GM10248 (cell line): ENCODE data around the gene GCHFR.

Source experiments
- CTCF ChIA-PET: fragments of 300-600 bp; sonication (Branson Sonifier 250); formaldehyde crosslinking; extraction: SDS; loops from one replicate; lab custom pipeline; 2021; ENCODE audit warnings: antibody characterized with exemption; lab: Yijun Ruan, JAX
- POLR2A ChIA-PET: fragments of 350-650 bp; sonication (Branson Sonifier 250); formaldehyde crosslinking; extraction: SDS; loops from one replicate; lab custom pipeline; 2020; ENCODE audit warnings: antibody characterized with exemption; lab: Yijun Ruan, JAX
- DNase-seq: peaks from one replicate; pipeline ENCODE4 v3.0.0; 2012; ENCODE audit errors: extremely low spot score
- TF ChIP-seq, protein P1 (sequence below): IDR thresholded peaks from 2 replicates; pipeline ENCODE4 v1.5.1; 2012; ENCODE audit warnings: mild to moderate bottlenecking, low read depth; ENCODE audit errors: extremely low read depth, missing control alignments, control extremely low read depth

The GCHFR gene

DNA sequence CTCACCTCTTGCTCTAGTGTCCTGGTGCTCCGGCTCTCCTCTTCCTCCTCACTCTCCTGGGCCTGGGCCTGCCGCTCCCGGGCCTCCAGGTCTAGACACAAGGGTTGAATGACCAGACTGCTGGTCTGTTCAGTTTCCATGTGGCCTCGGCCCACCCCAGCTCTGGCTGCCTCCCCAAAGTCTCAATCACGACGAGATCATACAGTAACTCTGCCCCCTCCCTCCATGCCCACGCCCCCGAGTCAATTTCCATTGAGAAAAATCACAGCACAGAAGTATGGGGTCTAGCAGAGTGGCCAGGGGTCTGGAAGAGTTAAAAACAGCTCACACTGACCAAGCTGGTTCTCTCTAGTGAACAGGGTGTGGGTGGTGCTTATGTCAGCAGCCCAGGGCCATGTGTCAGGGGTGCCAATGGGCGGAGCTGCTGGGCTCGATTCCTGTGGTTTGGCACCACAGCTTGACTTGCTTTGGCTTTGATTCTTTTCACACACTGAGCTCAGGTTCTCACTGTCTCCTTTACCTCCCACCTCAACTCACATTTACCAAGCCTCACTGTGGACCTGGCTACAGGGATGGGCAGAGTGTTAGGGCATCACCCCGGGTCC is 12.8 kb downstream of the GCHFR start:
- ChIA-PET POLR2A (no interaction called here), CTCF (interaction anchor here (0.7 to 1.8 kb wide), 4 partner anchors 14 to 118 kb away, joined by 3 to 5 read pairs (median 4); partner anchors contain the start of gene VPS18)
- no peak for DNase-seq
- TF ChIP-seq, protein P1, sequence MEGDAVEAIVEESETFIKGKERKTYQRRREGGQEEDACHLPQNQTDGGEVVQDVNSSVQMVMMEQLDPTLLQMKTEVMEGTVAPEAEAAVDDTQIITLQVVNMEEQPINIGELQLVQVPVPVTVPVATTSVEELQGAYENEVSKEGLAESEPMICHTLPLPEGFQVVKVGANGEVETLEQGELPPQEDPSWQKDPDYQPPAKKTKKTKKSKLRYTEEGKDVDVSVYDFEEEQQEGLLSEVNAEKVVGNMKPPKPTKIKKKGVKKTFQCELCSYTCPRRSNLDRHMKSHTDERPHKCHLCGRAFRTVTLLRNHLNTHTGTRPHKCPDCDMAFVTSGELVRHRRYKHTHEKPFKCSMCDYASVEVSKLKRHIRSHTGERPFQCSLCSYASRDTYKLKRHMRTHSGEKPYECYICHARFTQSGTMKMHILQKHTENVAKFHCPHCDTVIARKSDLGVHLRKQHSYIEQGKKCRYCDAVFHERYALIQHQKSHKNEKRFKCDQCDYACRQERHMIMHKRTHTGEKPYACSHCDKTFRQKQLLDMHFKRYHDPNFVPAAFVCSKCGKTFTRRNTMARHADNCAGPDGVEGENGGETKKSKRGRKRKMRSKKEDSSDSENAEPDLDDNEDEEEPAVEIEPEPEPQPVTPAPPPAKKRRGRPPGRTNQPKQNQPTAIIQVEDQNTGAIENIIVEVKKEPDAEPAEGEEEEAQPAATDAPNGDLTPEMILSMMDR, result no peak

DNA sequence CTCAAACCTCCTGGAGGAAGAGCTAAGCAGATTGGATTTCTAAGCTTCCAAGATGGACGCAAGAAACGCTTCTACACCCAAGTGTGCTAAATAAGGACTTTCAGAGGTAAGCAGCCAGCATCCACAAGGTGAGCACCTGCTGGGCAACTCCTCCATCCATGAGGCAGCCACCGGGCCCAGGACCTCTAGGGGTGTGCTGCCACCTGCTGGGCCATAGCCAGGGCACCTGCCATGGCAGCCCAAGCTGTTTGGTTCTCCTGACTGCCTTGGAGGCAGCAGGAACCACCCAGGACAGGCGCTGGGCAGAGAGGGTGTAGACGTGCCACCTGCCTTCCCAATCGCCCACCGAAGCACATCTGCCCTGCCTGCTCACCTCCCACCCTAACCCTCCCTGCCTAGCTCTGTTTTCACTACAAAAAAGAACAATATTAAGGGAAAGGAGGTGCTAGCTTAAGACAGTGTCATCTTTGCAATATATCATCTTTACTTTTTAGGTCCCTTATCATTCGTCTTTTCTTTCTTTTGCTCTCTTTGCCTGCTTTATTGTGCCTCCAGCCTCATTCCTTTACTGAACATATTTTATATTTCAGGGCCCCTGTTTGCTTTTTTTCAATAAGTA is 18.9 kb downstream of the GCHFR start:
- ChIA-PET POLR2A (no interaction called here), CTCF (interaction anchor here (0.6 to 2.6 kb wide), 47 partner anchors 8 to 996 kb away, joined by 3 to 45 read pairs (median 6); partner anchors contain the start of genes C15orf62, CCDC32, DNAJC17 and GCHFR)
- peak; percentile 81 for DNase-seq
- TF ChIP-seq, protein P1, result peak; percentile 95

DNA sequence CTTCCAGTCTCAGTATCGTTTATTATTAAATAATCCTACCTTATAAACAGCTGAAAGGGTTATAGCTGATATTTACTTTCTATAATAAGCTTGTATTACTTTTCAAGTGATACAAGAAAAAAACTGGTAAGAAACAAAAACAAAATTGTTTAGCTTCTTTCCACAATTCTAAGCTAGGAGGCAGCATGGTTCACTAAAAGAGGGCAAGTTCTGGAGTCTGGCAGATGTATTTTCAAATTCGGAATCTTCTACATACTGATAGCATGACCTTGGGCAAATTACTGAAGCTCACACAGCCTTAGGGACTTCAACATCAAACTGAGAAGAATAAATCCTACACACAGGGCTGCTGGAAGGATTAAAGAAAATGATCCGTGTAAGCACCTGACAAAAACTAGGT is 21.3 kb downstream of the GCHFR start:
- no peak for DNase-seq
- CTCF ChIA-PET, result interaction anchor here (0.7 to 3.3 kb wide), 11 partner anchors 12 to 196 kb away, joined by 3 to 11 read pairs (median 4); partner anchors contain the start of genes VPS18 and ZFYVE19
- TF ChIP-seq, protein P1, result no peak
- POLR2A ChIA-PET, result no interaction called here

DNA sequence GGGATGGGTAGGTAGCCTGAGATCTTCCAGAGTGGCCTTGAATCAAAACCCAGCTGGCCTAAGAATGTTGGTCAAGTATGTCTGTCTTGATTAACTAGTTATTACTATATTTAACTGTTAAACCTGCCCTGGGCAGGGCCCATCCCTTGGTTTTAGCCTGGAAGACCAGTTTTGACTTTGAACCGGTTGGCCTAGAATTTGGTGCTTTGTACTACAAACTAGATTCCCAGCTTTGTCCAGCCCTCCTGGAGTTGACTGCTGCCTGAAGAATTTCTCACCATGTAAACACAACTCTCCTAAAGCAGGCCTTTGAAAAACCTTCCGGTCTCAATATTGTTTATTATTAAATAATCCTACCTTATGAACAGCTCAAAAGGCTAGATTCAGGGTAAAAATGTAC is 21.9 kb downstream of the GCHFR start:
- POLR2A ChIA-PET, result no interaction called here
- no peak for DNase-seq
- TF ChIP-seq, protein P1, result no peak
- CTCF ChIA-PET, result interaction anchor here (0.8 to 3.3 kb wide), 8 partner anchors 11 to 196 kb away, joined by 3 to 11 read pairs (median 4); partner anchors contain the start of genes VPS18 and ZFYVE19

DNA sequence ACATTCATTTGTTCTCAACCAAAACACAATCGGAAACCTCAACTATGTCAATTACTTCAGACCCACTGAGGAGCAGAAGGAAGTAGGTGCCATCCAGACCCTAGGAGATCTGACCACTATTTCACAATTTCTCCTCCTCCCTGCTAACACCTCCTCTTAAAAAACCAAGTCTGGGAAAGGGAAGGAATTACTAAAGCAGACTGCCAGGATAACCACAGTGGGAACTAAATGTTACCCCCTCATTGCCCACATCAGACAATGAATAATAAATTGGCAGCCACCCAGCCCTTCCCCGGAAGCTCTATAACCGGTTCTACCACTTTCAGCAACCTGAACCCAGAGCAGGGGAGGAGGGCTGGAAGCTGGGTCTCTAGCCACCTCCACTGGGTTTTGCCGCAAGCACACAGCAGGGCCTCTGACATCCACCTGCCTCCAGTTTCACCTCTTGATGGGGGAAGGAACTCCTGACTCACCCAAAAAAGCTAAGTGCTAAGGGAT is 23.5 kb downstream of the GCHFR start:
- DNase-seq, result no peak
- ChIA-PET POLR2A (no interaction called here), CTCF (interaction anchor here (1.3 to 3.3 kb wide), 4 partner anchors 10 to 198 kb away, joined by 4 to 11 read pairs (median 7); partner anchors contain the start of gene VPS18)
- TF ChIP-seq, protein P1, result no peak

DNA sequence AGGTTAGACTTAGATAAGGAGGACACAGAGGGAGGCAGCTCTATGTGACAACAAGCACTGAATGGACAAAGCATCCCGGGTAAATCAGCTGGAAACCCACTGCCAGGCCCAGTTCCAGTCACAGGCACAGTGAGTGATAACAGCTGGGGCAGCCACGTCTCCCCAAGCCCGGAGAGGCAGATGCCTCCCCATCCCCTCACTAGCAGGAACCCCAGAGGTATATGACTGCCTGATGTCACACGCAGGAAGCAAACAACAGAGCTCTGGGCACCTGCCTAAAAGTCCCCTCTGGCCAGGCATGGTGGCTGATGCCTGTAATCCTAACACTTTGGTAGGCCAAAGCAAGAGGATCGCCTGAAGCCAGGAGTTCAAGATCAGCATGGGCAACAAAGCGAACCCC is 24.1 kb downstream of the GCHFR start:
- DNase-seq, result no peak
- TF ChIP-seq, protein P1, result no peak
- ChIA-PET POLR2A (no interaction called here), CTCF (interaction anchor here (1.3 to 3.3 kb wide), 4 partner anchors 9 to 199 kb away, joined by 4 to 11 read pairs (median 4); partner anchors contain the start of gene VPS18)
